Subcutaneous adipose tissue (tissue), 4 donors: ENCODE data around the gene DUSP23. TPM values are rescaled to one million over a fixed set of nuclear protein-coding genes. Genes with fewer than 3 reads are reported as not detected.

Experiments
- CTCF ChIP-seq: fragments of 450-650 bp; IDR thresholded peaks from one replicate; pipeline ENCODE4 v1.5.1; 2016; ENCODE audit warnings: low read depth, mild to moderate bottlenecking, control low read depth, antibody characterized with exemption, moderate library complexity
- total RNA-seq, 4 donors: library from RNA; depleted of rRNA; stranded (reverse); fragments of >200 nt; gene quantifications; one replicate each; pipeline ENCODE4 v1.1.0, GENCODE V29; 2016

DUSP23 gene
- total RNA-seq, 4 donors from 2014 or later = 32.0 to 99.5 (median 75.4) TPM

GRCh38 chr1:159786465-159786864, 5.7 kb downstream of the DUSP23 start:
- no peak for TF ChIP-seq CTCF

- no peak for TF ChIP-seq CTCF
Observed at GRCh38 chr1:159786966-159787365, 6.2 kb downstream of the DUSP23 start.

GRCh38 chr1:159790237-159790917, 9.6 kb downstream of the DUSP23 start:
- no peak for TF ChIP-seq CTCF

GRCh38 chr1:159791031-159791430, 10.3 kb downstream of the DUSP23 start:
- no peak for TF ChIP-seq CTCF

GRCh38 chr1:159791461-159791860, 10.7 kb downstream of the DUSP23 start:
- no peak for TF ChIP-seq CTCF

GRCh38 chr1:159795534-159795933, 14.8 kb downstream of the DUSP23 start:
- no peak for TF ChIP-seq CTCF

- no peak for TF ChIP-seq CTCF
Observed at GRCh38 chr1:159798893-159799292, 18.1 kb downstream of the DUSP23 start.
